H1 (cell line): ENCODE data around the gene SELENOF.

Source experiments
- CHD1 ChIP-seq: IDR thresholded peaks from 2 replicates; pipeline ENCODE4 v1.6.1; 2012; ENCODE audit warnings: low read depth, low read length, improper control_type of control experiment
- CHD2 ChIP-seq: IDR thresholded peaks from 2 replicates; pipeline ENCODE4 v1.6.1; 2012; ENCODE audit warnings: low read length, improper control_type of control experiment
- EP300 ChIP-seq, 2 experiments: IDR thresholded peaks; 1 replicate in 1 of 2; 2 replicates in 1 of 2; pipeline ENCODE4 v1.6.1; 2011 to 2012; ENCODE audit warnings: low read depth in 2 of 2, low read length in 2 of 2, mild to moderate bottlenecking in 2 of 2, borderline replicate concordance in 1 of 2, inconsistent platforms in 1 of 2, moderate library complexity in 1 of 2
- EZH2 ChIP-seq: fragments of 200-600 bp; sonication (generic); IDR thresholded peaks from 2 replicates; pipeline ENCODE4 v1.7.1; 2012; ENCODE audit warnings: low read depth, mild to moderate bottlenecking, moderate library complexity, low read length, inconsistent platforms; ENCODE audit not compliant: severe bottlenecking
- KDM5A ChIP-seq: fragments of 200-600 bp; IDR thresholded peaks from 2 replicates; pipeline ENCODE4 v1.7.1; 2012; ENCODE audit warnings: mild to moderate bottlenecking, low read length, inconsistent platforms, mixed read lengths
- PHF8 ChIP-seq: fragments of 200-600 bp; sonication (generic); conservative IDR thresholded peaks from 2 replicates; pipeline ENCODE4 v1.7.1; 2012; ENCODE audit warnings: low read depth, mild to moderate bottlenecking, inconsistent platforms, low read length, moderate library complexity
- POLR2A ChIP-seq, 2 experiments: IDR thresholded peaks; 1 replicate in 1 of 2; 2 replicates in 1 of 2; pipeline ENCODE4 v1.6.1; 2011; ENCODE audit warnings: low read depth in 2 of 2, low read length in 2 of 2, mild to moderate bottlenecking in 2 of 2; ENCODE audit errors: control extremely low read depth in 1 of 2
- POLR2AphosphoS5 ChIP-seq: IDR thresholded peaks from 2 replicates; pipeline ENCODE4 v1.6.1; 2011; ENCODE audit warnings: low read depth, low read length
- RFX5 ChIP-seq: IDR thresholded peaks from 2 replicates; pipeline ENCODE4 v1.6.1; 2011; ENCODE audit warnings: low read depth, low read length, improper control_type of control experiment, borderline replicate concordance
- TEAD4 ChIP-seq: IDR thresholded peaks from 2 replicates; pipeline ENCODE4 v1.6.1; 2012; ENCODE audit warnings: low read depth, low read length, inconsistent platforms, mixed read lengths
- TF ChIP-seq, protein P1 (sequence below), 3 experiments: IDR thresholded peaks; 1 replicate in 2 of 3; 2 replicates in 1 of 3; pipeline versions ENCODE4 v1.5.1 to v1.6.1; 2011; ENCODE audit warnings: low read length in 3 of 3, mild to moderate bottlenecking in 3 of 3, inconsistent platforms in 2 of 3, low read depth in 1 of 3, moderate library complexity in 1 of 3; ENCODE audit not compliant: insufficient read depth in 1 of 3; ENCODE audit errors: control extremely low read depth in 1 of 3

DNA sequence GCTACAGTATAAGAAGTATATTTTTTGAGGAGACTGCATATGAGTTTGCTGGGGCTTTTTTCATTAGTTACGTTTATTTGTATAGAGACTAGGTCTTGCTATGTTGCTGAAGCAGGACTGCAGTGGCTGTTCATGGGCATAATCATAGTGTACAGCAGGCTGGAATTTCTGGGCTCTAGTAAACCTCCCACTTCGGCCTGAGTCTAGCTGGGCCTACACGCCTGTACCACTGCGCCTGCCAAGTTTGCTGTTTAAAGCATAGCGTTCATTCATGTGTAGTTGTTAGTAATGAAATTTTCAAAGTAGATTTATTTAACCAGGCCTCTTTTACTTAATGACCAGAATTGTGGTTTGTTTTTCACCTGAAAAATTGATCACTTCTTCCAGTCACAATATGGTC lies 34.3 kb upstream of the SELENOF start:
- TF ChIP-seq, protein P1, sequence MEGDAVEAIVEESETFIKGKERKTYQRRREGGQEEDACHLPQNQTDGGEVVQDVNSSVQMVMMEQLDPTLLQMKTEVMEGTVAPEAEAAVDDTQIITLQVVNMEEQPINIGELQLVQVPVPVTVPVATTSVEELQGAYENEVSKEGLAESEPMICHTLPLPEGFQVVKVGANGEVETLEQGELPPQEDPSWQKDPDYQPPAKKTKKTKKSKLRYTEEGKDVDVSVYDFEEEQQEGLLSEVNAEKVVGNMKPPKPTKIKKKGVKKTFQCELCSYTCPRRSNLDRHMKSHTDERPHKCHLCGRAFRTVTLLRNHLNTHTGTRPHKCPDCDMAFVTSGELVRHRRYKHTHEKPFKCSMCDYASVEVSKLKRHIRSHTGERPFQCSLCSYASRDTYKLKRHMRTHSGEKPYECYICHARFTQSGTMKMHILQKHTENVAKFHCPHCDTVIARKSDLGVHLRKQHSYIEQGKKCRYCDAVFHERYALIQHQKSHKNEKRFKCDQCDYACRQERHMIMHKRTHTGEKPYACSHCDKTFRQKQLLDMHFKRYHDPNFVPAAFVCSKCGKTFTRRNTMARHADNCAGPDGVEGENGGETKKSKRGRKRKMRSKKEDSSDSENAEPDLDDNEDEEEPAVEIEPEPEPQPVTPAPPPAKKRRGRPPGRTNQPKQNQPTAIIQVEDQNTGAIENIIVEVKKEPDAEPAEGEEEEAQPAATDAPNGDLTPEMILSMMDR (IDR thresholded peaks at IDR 0.05; ENCODE audit: control extremely low read depth in 1 of 3, insufficient read depth in 1 of 3, low read depth in 1 of 3, low read length in 3 of 3): no peak
- TF ChIP-seq EZH2 (no peak), POLR2A (IDR thresholded peaks at IDR 0.05; ENCODE audit: control extremely low read depth in 1 of 2, low read depth in 2 of 2, low read length in 2 of 2) (no peak), CHD2 (no peak), KDM5A (no peak), EP300 (IDR thresholded peaks at IDR 0.05; ENCODE audit: borderline replicate concordance in 1 of 2, low read depth in 2 of 2, low read length in 2 of 2) (no peak), RFX5 (no peak), CHD1 (no peak), TEAD4 (no peak), PHF8 (no peak), POLR2AphosphoS5 (no peak)
